GM06990 (cell line): ENCODE measurements around the gene C19orf12.

ENCODE experiments used
- DNase-seq: peaks from one replicate; pipeline ENCODE4 v3.0.0-alpha.2; 2011; ENCODE audit not compliant: insufficient read length; ENCODE audit errors: extremely low read depth
- H3K27me3 ChIP-seq: replicated peaks from 2 replicates; pipeline ENCODE4 v1.6.0; 2011; ENCODE audit warnings: low read length; ENCODE audit not compliant: control insufficient read depth, insufficient read depth
- H3K36me3 ChIP-seq: 2 replicates; pipeline ENCODE4 v1.5.1; 2011; ENCODE audit warnings: low read length; ENCODE audit not compliant: control insufficient read depth, insufficient read depth
- H3K4me3 ChIP-seq: replicated peaks from 2 replicates; pipeline ENCODE4 v1.5.1; 2011; ENCODE audit warnings: low read depth, mild to moderate bottlenecking, control low read depth, low read length
- CTCF ChIP-seq: IDR thresholded peaks from 2 replicates; pipeline ENCODE4 v1.5.1; 2011; ENCODE audit warnings: low read length, control low read depth, mild to moderate bottlenecking, inconsistent platforms; ENCODE audit not compliant: insufficient read depth, poor library complexity, severe bottlenecking

C19orf12 gene

DNA sequence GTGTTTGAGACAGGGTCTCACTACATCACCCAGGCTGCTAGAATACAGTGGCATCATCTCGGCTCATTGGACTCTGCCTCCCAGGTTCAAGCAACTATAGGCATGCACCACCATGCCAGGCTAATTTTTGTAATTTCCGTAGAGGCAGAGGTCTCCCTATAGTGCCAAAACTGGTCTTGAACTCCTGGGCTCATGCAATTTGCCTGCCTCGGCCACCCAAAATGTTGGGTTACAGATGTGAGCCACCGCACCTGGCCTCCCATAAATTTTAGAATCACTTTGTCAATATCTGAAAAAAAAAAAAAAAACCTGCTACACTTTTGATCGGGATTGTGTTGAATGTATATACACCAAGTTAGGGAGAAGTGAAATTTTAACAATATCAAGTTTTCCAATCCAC, 61.7 kb downstream of the C19orf12 start:
- Histone ChIP-seq H3K4me3 (no peak overlapping the region), H3K36me3 (no peaks in the 10 kb centered on the region), H3K27me3 (no peaks in the 10 kb centered on the region)
- TF ChIP-seq CTCF: no peak
- no peak for DNase-seq

DNA sequence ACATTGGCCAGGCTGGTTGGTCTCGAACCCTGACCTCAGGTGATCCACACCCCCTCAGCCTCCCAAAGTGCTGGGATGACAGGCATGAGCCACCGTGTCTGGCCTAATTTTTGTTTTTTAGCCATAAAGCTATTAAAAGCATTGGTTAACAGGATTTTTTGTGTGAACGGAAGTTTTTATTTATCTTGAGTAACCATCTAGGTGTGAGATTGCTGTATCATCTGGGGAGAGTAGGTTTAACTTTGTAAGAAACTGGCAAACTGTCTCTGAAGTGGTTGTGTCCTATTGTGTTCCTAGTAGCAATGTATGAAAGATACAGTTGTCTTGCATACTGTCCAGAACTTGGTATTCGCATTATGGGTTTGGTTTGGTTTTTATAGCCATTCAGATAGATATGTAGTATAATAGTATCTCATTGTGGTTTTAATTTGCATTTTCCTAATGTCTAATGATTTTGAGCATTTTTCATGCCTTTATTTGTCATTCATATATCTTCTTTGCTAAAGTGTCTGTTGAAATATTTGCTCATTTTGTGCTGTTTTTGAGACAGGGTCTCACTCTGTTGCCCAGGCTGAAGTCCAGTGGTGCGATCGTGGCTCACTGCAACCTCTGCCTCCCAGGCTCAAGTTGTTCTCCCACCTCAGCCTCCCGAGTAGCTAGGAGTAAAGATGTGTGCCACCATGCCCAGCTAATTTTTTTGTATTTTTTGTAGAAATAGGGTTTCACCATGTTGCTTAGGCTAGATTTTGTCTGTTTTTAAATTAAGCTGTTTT, 63.3 kb downstream of the C19orf12 start:
- TF ChIP-seq CTCF: no peak
- H3K36me3 ChIP-seq: no peaks in the 10 kb centered on the region

GRCh38 chr19:29650772-29651387, 64.2 kb downstream of the C19orf12 start:
- no peak overlapping the region for H3K4me3 ChIP-seq
- DNase-seq: no peak
- TF ChIP-seq CTCF: no peak
- H3K36me3 ChIP-seq: no peaks in the 10 kb centered on the region
- H3K27me3 ChIP-seq: no peaks in the 10 kb centered on the region

More for the DNA sequence above, 63.3 kb downstream of the C19orf12 start:
- no peak for DNase-seq
- no peaks in the 10 kb centered on the region for H3K27me3 ChIP-seq
- no peak overlapping the region for H3K4me3 ChIP-seq
